B cell (primary cell): Measurements from ENCODE around the gene GPR152.
"Not testable (repeated sequence)": the region's sequence is repeated elsewhere in the genome, so short reads cannot be mapped to it uniquely, and the experiment has no call there.

Source experiments
- EZH2 ChIP-seq: IDR thresholded peaks from 2 replicates; pipeline ENCODE4 v1.6.1; 2012; ENCODE audit warnings: borderline replicate concordance, low read depth, mild to moderate bottlenecking, moderate library complexity, low read length; ENCODE audit not compliant: insufficient read depth, poor library complexity, severe bottlenecking
- TF ChIP-seq, protein P1 (sequence below): fragments of 200-600 bp; IDR thresholded peaks from one replicate; pipeline ENCODE4 v1.8.0; 2022; ENCODE audit warnings: antibody characterized with exemption, mild to moderate bottlenecking

DNA sequence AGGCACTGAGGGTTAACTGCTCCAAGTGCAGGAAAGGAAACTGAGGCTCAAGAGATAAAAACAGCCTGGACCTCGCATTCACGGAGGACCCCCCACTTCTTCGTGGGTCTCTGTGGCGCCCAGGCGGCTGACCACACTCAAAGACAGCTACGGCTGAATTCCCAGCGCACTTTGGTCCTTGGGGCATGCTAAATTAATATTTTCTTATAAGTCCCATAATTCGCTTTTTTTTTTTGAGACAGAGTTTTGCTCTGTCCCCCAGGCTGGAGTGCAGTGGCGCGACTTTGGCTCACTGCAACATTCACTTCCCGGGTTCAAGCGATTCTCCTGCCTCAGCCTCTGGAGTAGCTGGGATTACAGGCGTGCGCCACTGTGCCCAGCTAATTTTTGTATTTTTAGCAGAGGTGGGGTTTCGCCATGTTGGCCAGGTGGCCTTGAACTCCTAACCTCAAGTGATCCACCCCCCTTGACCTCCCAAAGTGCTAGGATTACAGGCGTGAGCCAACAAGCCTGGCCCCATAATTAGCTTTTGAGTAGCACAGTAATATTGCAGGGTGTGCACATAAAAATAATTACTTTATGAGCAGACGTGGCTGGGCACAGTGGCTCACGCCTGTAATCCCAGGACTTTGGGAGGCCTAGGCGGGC, 50.2 kb downstream of the GPR152 start:
- TF ChIP-seq, protein P1, sequence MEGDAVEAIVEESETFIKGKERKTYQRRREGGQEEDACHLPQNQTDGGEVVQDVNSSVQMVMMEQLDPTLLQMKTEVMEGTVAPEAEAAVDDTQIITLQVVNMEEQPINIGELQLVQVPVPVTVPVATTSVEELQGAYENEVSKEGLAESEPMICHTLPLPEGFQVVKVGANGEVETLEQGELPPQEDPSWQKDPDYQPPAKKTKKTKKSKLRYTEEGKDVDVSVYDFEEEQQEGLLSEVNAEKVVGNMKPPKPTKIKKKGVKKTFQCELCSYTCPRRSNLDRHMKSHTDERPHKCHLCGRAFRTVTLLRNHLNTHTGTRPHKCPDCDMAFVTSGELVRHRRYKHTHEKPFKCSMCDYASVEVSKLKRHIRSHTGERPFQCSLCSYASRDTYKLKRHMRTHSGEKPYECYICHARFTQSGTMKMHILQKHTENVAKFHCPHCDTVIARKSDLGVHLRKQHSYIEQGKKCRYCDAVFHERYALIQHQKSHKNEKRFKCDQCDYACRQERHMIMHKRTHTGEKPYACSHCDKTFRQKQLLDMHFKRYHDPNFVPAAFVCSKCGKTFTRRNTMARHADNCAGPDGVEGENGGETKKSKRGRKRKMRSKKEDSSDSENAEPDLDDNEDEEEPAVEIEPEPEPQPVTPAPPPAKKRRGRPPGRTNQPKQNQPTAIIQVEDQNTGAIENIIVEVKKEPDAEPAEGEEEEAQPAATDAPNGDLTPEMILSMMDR, result not testable (repeated sequence)
- not testable (repeated sequence) for TF ChIP-seq EZH2
